KMS-11 (cell line): Measurements from ENCODE around the gene ZNF740.

Experiments used
- H2AFZ ChIP-seq: fragments of 200-600 bp; sonication (generic); 2 replicates; pipeline ENCODE4 v1.6.1; 2016; ENCODE audit warnings: antibody characterized with exemption, mixed run types, low read depth
- H3K27ac ChIP-seq: fragments of 200-600 bp; sonication (generic); 2 replicates; pipeline ENCODE4 v1.6.1; 2016; ENCODE audit warnings: mild to moderate bottlenecking, mixed run types
- H3K27me3 ChIP-seq: fragments of 200-600 bp; sonication (generic); 2 replicates; pipeline ENCODE4 v1.6.1; 2017; ENCODE audit warnings: mild to moderate bottlenecking, low read depth, mixed run types, moderate library complexity; ENCODE audit not compliant: insufficient read depth
- H3K36me3 ChIP-seq: fragments of 200-600 bp; sonication (generic); 2 replicates; pipeline ENCODE4 v1.6.1; 2017; ENCODE audit warnings: mild to moderate bottlenecking, mixed run types; ENCODE audit not compliant: insufficient read depth
- H3K4me1 ChIP-seq: fragments of 200-600 bp; sonication (generic); 2 replicates; pipeline ENCODE4 v1.6.1; 2016; ENCODE audit warnings: mild to moderate bottlenecking, low read depth, mixed run types; ENCODE audit not compliant: poor library complexity, severe bottlenecking
- H3K4me2 ChIP-seq: fragments of 200-600 bp; sonication (generic); 2 replicates; pipeline ENCODE4 v1.7.0; 2016; ENCODE audit warnings: mild to moderate bottlenecking, mixed run types
- H3K4me3 ChIP-seq: fragments of 200-600 bp; sonication (generic); IDR thresholded peaks from 2 replicates; pipeline ENCODE4 v1.6.1; 2017; ENCODE audit warnings: low read depth, low read length, mixed read lengths; ENCODE audit not compliant: insufficient read depth
- H3K79me2 ChIP-seq: fragments of 200-600 bp; sonication (generic); 2 replicates; pipeline ENCODE4 v1.6.1; 2016; ENCODE audit warnings: low read depth, mixed run types; ENCODE audit not compliant: insufficient read depth
- H3K9ac ChIP-seq: fragments of 200-600 bp; sonication (generic); 2 replicates; pipeline ENCODE4 v1.6.1; 2016; ENCODE audit warnings: mild to moderate bottlenecking, mixed run types
- H4K20me1 ChIP-seq: fragments of 200-600 bp; sonication (generic); 2 replicates; pipeline ENCODE4 v1.6.1; 2016; ENCODE audit warnings: mild to moderate bottlenecking, mixed run types; ENCODE audit not compliant: insufficient read depth
- TF ChIP-seq, protein P1 (sequence below): fragments of 200-600 bp; sonication (generic); conservative IDR thresholded peaks from 2 replicates; pipeline ENCODE4 v1.6.1; 2017; ENCODE audit warnings: low read depth, mild to moderate bottlenecking, antibody characterized with exemption, low read length, moderate library complexity, mixed read lengths

ZNF740 gene

DNA sequence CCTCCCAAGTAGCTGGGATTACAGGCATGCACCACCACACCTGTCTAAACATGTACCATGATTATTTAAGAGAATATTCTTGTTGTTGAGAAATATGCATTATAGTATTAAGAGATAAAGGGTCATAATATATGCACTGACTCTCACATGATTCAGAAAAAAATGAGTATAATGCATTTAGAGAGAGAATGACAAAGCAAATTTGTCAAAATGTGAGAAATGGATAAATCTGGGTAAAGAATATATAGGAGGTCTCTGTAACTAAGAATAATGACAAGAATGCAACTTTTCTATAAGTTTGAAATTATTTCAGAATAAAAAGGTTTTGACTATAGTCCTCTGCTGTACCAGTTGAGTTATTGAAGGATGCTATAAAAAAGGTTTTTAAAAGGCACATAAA is 28.1 kb upstream of the ZNF740 start:
- no peak overlapping the region for H3K4me3 ChIP-seq
- no peak overlapping the region for H3K27ac ChIP-seq
- H2AFZ ChIP-seq, result no peak overlapping the region
- no peaks in the 10 kb centered on the region for H4K20me1 ChIP-seq
- H3K4me2 ChIP-seq, result no peak overlapping the region
- no peaks in the 10 kb centered on the region for H3K79me2 ChIP-seq
- no peak overlapping the region for H3K9ac ChIP-seq
- H3K27me3 ChIP-seq, result no peaks in the 10 kb centered on the region
- peaks cover 6% of the 10 kb centered on the region for H3K4me1 ChIP-seq
- TF ChIP-seq, protein P1, sequence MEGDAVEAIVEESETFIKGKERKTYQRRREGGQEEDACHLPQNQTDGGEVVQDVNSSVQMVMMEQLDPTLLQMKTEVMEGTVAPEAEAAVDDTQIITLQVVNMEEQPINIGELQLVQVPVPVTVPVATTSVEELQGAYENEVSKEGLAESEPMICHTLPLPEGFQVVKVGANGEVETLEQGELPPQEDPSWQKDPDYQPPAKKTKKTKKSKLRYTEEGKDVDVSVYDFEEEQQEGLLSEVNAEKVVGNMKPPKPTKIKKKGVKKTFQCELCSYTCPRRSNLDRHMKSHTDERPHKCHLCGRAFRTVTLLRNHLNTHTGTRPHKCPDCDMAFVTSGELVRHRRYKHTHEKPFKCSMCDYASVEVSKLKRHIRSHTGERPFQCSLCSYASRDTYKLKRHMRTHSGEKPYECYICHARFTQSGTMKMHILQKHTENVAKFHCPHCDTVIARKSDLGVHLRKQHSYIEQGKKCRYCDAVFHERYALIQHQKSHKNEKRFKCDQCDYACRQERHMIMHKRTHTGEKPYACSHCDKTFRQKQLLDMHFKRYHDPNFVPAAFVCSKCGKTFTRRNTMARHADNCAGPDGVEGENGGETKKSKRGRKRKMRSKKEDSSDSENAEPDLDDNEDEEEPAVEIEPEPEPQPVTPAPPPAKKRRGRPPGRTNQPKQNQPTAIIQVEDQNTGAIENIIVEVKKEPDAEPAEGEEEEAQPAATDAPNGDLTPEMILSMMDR, result no peak
- no peaks in the 10 kb centered on the region for H3K36me3 ChIP-seq

DNA sequence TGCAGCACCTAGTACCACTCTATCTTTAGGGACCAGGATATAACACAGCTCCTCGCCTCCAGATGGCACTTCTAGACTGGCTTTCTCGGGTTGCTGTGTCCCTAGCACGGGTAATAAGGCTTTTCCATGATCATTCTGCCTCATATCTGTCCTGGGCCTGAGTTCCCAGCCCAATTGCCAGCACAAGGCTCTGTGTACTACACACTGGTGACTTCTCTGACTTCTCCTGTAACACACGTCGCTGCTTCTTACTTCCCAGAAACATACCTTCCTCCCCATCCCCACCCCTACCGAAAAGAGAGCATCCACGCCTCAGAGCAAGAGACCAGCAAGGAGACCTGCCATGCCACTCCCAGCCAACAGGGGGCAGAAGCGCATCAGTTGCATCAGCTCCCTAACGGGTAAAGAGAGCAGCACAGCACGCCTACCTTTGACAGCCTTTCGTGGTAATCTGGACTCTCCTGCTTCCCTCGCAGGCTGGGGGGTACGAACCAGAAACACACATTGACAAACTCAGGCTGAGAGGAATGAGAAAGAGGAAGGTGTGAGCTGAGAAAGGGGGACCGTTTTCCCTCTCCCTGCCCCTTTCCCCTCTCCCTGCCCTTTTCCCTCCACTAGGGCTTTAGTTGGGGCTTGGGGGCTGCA is 21.2 kb upstream of the ZNF740 start:
- Histone ChIP-seq H3K4me3 (no peak overlapping the region), H4K20me1 (no peaks in the 10 kb centered on the region), H3K4me1 (peaks cover 27% of the 10 kb centered on the region), H3K27me3 (no peaks in the 10 kb centered on the region), H2AFZ (peak overlapping the region; percentile 66), H3K79me2 (no peaks in the 10 kb centered on the region), H3K27ac (peak overlapping the region; percentile 23; the same call in 1 of the 2 replicates), H3K4me2 (peak overlapping the region; percentile 47), H3K36me3 (no peaks in the 10 kb centered on the region), H3K9ac (peak overlapping the region; percentile 3; the same call in 1 of the 2 replicates)
- TF ChIP-seq, protein P1, result peak; percentile 100

DNA sequence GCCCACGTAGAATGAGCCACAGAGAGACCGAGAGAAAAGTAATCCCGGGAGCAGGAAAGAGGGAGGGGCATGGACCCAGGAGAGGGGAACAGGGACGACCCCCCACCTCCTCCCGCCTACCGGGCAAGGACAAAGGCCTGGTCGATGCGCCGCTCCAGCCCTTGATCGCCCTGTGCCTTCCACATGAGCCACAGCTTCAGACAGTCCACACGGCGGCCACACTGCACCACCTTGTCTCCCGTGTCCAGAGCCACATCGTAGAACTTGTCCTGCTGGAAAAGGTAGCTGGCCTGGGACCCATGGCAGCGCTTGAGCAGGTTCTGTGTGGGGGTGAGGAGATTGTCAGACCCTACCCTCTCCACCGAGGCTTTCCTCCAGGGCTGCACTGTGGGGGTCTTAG is 20.5 kb upstream of the ZNF740 start:
- no peak overlapping the region; the same call in 1 of the 2 replicates for H3K9ac ChIP-seq
- H2AFZ ChIP-seq, result peak overlapping the region; percentile 66; the same call in 1 of the 2 replicates
- no peak overlapping the region for H3K4me3 ChIP-seq

DNA sequence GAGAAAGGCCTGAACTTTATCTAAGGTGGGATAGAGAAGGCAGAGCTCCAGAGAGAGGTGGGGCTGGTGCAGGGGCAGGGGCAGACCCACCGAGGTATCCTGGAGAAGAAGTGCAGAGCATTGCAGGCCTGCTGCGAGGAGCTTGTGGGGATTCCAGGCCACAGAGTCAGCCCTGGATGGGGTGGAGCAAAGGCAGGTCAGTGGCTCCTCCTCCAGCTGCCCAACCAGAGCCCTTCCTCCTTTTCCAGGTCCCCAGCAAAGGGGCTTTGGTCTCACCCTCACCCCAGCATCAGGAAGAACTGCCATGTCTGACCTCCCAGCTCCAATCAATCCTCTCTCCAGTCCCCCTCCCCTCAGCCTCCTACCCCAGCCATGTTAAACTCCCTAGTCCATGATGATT is 19.8 kb upstream of the ZNF740 start:
- Histone ChIP-seq H4K20me1 (no peaks in the 10 kb centered on the region), H3K4me1 (peaks cover 27% of the 10 kb centered on the region), H3K4me2 (no peak overlapping the region), H3K79me2 (no peaks in the 10 kb centered on the region), H3K27me3 (no peaks in the 10 kb centered on the region), H3K4me3 (no peak overlapping the region), H2AFZ (no peak overlapping the region), H3K27ac (no peak overlapping the region), H3K9ac (no peak overlapping the region), H3K36me3 (no peaks in the 10 kb centered on the region)
- TF ChIP-seq, protein P1, result no peak

More for the DNA sequence above, 20.5 kb upstream of the ZNF740 start:
- Histone ChIP-seq H4K20me1 (no peaks in the 10 kb centered on the region), H3K27ac (no peak overlapping the region; the same call in 1 of the 2 replicates), H3K4me1 (peaks cover 27% of the 10 kb centered on the region), H3K4me2 (no peak overlapping the region; the same call in 1 of the 2 replicates), H3K36me3 (no peaks in the 10 kb centered on the region), H3K79me2 (no peaks in the 10 kb centered on the region), H3K27me3 (no peaks in the 10 kb centered on the region)
- TF ChIP-seq, protein P1, result no peak
